DMS53 (cell line): Measurements from ENCODE around the gene CHRNA7.
"Not testable (repeated sequence)": the region's sequence is repeated elsewhere in the genome, so short reads cannot be mapped to it uniquely, and the experiment has no call there.

ENCODE experiments used
- DNase-seq: peaks from one replicate; lab custom pipeline; 2025; lab: John Stamatoyannopoulos, UW

The CHRNA7 gene

GRCh38 chr15:32120577-32121383 is 90.5 kb downstream of the CHRNA7 start:
- DNase-seq = no peak

GRCh38 chr15:32121384-32121695 is 91.0 kb downstream of the CHRNA7 start:
- DNase-seq = no peak

GRCh38 chr15:32122013-32122412 is 91.7 kb downstream of the CHRNA7 start:
- no peak for DNase-seq

- no peak for DNase-seq
Measured at GRCh38 chr15:32123473-32123872, 93.2 kb downstream of the CHRNA7 start.

- DNase-seq = no peak
Measured at GRCh38 chr15:32124726-32125125, 94.4 kb downstream of the CHRNA7 start.

- no peak for DNase-seq
Measured at GRCh38 chr15:32125595-32125994, 95.3 kb downstream of the CHRNA7 start.

- no peak for DNase-seq
Measured at GRCh38 chr15:32129815-32130214, 99.5 kb downstream of the CHRNA7 start.

GRCh38 chr15:32130823-32131222 is 100.5 kb downstream of the CHRNA7 start:
- no peak for DNase-seq

GRCh38 chr15:32131803-32132202 is 101.5 kb downstream of the CHRNA7 start:
- no peak for DNase-seq

- DNase-seq = no peak
Measured at GRCh38 chr15:32132859-32133258, 102.5 kb downstream of the CHRNA7 start.

- DNase-seq = no peak
Measured at GRCh38 chr15:32134842-32135241, 104.5 kb downstream of the CHRNA7 start.

- no peak for DNase-seq
Measured at GRCh38 chr15:32135335-32135734, 105.0 kb downstream of the CHRNA7 start.

GRCh38 chr15:32145512-32145911 is 115.2 kb downstream of the CHRNA7 start:
- not testable (repeated sequence) for DNase-seq

- DNase-seq = no peak
Measured at GRCh38 chr15:32148833-32149555, 118.7 kb downstream of the CHRNA7 start.

GRCh38 chr15:32152574-32152973 is 122.3 kb downstream of the CHRNA7 start:
- DNase-seq = no peak

GRCh38 chr15:32153868-32154623 is 123.7 kb downstream of the CHRNA7 start:
- DNase-seq = not testable (repeated sequence)

GRCh38 chr15:32162143-32162542 is 131.8 kb downstream of the CHRNA7 start:
- DNase-seq = not testable (repeated sequence)

- DNase-seq = not testable (repeated sequence)
Measured at GRCh38 chr15:32164065-32164464, 133.8 kb downstream of the CHRNA7 start.

- not testable (repeated sequence) for DNase-seq
Measured at GRCh38 chr15:32164747-32165146, 134.4 kb downstream of the CHRNA7 start.

- DNase-seq = not testable (repeated sequence)
Measured at GRCh38 chr15:32165775-32166174, 135.5 kb downstream of the CHRNA7 start.

GRCh38 chr15:32166270-32166669 is 136.0 kb downstream of the CHRNA7 start:
- not testable (repeated sequence) for DNase-seq

GRCh38 chr15:32167913-32168312 is 137.6 kb downstream of the CHRNA7 start:
- DNase-seq = not testable (repeated sequence)

GRCh38 chr15:32180579-32180978 is 150.3 kb downstream of the CHRNA7 start:
- not testable (repeated sequence) for DNase-seq
